WI38 (cell line): ENCODE data around the gene SNTB2.
A peak's percentile ranks its signal among the peaks of the same experiment; 100 is the strongest.
"Not testable (repeated sequence)": the region's sequence is repeated elsewhere in the genome, so short reads cannot be mapped to it uniquely, and the experiment has no call there.

Experiments
- H3K4me3 ChIP-seq: 2 replicates; pipeline ENCODE4 v1.5.1; 2011; ENCODE audit warnings: low read depth, mild to moderate bottlenecking, control low read depth, low read length
- TF ChIP-seq, protein P1 (sequence below): IDR thresholded peaks from 2 replicates; pipeline ENCODE4 v1.5.1; 2012; ENCODE audit warnings: low read depth, mild to moderate bottlenecking, control low read depth, low read length

SNTB2 gene

DNA sequence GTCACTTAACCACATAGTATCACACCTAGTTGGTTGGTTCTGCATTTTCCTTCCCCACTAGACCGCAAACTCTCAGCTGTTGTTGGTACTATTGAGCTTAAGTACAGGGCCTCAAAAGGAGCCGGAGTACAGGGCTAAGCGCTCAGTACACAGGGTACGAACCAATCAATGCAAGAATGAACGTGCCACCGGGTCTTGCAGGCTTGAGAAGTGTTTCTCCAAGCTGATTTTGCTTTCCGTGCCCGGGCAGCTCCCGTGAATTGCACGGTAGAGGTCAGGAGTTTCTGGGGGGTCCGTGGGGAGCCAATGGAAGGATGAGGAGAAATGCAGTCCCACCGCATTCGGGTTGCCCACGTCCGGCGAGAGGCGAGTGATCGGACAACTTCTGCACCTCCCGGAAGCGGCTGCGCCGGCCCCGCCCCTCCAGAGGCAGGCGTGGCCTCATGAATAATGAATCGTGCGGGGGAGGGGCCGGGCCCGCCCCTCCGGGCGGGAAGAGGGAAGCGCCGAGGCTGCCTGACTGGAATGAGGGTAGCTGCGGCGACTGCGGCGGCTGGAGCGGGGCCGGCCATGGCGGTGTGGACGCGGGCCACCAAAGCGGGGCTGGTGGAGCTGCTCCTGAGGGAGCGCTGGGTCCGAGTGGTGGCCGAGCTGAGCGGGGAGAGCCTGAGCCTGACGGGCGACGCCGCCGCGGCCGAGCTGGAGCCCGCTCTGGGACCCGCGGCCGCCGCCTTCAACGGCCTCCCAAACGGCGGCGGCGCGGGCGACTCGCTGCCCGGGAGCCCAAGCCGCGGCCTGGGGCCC, at the start of gene SNTB2:
SNTB2 (plus strand) TSS at position 523 of the 804 bp plus-strand sequence; CDS start at position 526, 3 bp downstream.
- peak within 1 kb of the TSS; percentile 72 for H3K4me3 ChIP-seq
- TF ChIP-seq, protein P1, sequence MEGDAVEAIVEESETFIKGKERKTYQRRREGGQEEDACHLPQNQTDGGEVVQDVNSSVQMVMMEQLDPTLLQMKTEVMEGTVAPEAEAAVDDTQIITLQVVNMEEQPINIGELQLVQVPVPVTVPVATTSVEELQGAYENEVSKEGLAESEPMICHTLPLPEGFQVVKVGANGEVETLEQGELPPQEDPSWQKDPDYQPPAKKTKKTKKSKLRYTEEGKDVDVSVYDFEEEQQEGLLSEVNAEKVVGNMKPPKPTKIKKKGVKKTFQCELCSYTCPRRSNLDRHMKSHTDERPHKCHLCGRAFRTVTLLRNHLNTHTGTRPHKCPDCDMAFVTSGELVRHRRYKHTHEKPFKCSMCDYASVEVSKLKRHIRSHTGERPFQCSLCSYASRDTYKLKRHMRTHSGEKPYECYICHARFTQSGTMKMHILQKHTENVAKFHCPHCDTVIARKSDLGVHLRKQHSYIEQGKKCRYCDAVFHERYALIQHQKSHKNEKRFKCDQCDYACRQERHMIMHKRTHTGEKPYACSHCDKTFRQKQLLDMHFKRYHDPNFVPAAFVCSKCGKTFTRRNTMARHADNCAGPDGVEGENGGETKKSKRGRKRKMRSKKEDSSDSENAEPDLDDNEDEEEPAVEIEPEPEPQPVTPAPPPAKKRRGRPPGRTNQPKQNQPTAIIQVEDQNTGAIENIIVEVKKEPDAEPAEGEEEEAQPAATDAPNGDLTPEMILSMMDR, result no peak

DNA sequence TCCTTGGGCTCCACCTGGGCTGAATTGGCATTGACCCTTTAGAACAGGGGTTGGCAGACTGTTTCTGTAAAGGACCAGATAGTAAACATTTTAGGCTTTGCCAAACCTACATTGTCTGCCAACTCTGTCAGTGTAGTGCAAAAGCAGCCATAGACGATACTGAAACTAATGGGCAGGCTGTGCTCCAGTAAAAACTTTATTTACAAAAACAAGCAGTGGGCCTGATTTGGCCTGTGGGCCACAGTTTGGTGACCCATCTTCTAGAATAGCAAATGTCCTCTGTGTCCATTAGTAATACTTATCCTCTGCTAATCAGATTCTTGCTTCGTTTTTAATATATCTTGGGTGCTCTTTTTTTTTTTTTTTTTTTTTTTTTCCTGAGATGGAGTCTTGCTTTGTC, 48.4 kb upstream of the SNTB2 start:
- TF ChIP-seq, protein P1, result no peak
- no peak overlapping the region for H3K4me3 ChIP-seq

DNA sequence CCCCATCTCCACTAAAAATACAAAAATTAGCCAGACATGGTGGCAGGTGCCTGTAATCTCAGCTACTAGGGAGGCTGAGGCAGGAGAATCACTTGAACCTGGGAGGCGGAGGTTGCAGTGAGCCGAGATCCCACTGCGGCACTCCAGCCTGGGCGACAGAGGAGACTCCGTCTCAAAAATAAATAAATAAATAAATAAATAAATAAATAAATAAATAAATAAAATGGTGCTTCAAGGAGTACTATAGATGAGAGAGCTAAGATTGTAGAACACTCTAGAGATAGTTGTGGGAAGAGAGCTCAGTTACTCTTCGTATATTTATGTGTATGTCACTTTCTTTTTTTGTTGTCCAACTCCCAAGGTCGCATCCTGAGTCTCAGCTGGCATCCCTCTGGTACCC, 47.5 kb upstream of the SNTB2 start:
- not testable (repeated sequence) for H3K4me3 ChIP-seq

DNA sequence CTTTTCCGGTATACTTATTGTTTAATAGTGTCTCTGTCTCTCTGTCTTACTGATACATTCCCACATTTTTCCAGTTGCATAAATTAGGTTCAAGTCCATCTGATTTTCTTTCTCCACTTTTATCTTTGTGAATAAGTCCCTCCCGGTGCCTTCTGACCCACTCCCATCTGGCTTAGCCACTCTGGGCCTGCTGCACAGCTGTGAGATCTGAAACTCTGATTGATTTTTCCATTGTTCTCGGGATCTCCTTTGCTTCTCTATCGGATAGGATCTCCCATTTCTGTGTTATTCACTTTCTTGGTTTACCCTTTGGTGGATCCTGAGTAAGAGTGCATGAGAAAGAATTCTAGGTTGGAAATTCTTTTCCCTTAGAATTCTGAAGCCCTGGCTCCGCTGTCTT, 46.0 kb upstream of the SNTB2 start:
- TF ChIP-seq, protein P1, result no peak
- no peak overlapping the region for H3K4me3 ChIP-seq

DNA sequence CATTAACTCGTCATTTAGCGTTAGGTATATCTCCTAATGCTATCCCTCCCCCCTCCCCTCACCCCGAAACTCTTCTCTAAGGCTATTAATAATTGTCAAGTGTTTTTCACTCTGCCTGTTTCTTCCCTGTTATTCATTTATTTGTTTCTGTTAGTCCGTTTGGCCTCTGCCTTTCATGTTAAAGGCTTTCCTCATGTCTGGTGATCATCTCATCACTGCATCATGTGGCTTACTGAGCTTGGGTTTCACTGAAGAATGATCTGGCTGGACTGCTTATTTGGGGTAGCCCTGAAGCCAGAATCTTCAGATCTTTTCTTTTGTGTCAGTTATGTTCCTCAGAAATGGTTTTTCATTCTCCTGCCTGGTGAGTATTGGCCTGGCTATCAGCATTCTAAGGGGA, 45.0 kb upstream of the SNTB2 start:
- no peak overlapping the region for H3K4me3 ChIP-seq
- TF ChIP-seq, protein P1, result no peak

DNA sequence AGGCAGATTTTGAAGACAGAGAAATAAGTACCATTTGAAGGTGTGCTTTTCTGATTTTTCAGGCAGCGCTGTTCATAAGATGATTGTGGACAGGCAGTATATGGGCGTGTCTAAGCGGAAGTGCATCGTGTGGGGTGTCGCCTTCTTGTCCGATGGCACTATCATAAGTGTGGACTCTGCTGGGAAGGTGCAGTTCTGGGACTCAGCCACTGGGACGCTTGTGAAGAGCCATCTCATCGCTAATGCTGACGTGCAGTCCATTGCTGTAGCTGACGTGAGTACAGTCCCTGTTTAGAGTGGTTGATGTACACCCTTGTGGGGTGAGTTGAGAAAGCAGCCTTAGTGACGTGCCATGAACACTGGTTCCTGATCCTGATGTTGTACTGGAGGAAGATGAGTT, 43.8 kb upstream of the SNTB2 start:
- no peak overlapping the region for H3K4me3 ChIP-seq

DNA sequence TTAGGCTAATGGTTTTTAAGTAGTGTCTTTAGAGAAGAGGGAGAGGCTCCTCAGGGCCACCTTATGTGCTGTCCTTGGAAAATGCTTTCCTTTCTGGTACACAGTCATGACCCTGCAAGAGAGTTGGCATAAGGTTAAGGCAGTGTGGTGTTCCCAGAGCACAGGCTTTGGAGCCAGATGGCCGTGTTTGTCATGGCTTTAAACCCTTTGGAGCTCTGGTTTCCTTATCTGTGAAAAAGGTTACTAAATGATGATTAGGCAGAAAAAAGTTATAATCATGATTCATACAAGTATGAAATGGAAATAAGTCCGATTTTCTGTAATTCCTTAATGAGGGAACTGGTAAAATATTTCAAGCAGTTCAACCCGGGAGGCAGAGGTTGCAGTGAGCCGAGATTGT, 41.3 kb upstream of the SNTB2 start:
- no peak overlapping the region for H3K4me3 ChIP-seq
- TF ChIP-seq, protein P1, result no peak

More for the DNA sequence above, 43.8 kb upstream of the SNTB2 start:
- TF ChIP-seq, protein P1, result no peak

DNA sequence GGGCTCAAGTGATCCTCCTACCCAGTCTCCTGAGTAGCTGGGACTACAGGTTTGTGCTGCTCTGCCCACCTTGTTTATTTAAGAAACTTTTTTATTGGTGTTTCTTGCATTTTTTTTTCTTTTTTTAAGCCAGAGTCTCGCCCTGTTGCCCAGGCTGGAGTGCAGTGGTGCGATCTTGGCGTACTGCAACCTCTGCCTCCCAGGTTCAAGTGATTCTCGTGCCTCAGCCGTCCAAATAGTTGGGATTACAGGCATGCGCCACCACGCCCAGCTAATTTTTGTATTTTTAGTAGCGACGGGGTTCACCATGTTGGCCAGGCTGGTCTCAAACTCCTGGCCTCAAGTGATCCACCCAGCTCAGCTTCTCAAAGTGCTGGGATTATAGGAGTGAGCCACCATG, 37.3 kb upstream of the SNTB2 start:
- H3K4me3 ChIP-seq, result not testable (repeated sequence)
